HepG2 (cell line): ENCODE measurements around the gene SASS6. TPM values are rescaled to one million over a fixed set of nuclear protein-coding genes. Genes with fewer than 3 reads are reported as not detected.

Experiments used
- ATAC-seq: fragments of 200-7000 bp; cut with Tn5 transposase; 3 replicates; pipeline ENCODE4 v1.9.1; 2020; ENCODE audit warnings: mild to moderate bottlenecking, moderate library complexity
- BruUV-seq: library from RNA; stranded (reverse); fragments of 400-500 nt; replicated peaks from 2 replicates; lab custom pipeline; 2021; lab: Mats Ljungman, UMichigan
- CTCF ChIA-PET: fragments of 300-600 bp; formaldehyde crosslinking; extraction: SDS; loops from one replicate; lab custom pipeline; 2021; ENCODE audit warnings: low total read pairs, inconsistent platforms, low intra/inter-chr PET ratio; lab: Yijun Ruan, JAX
- POLR2A ChIA-PET: fragments of 350-600 bp; sonication (Branson Sonifier 250); formaldehyde crosslinking; loops from one replicate; lab custom pipeline; 2020; ENCODE audit warnings: antibody characterized with exemption, inconsistent platforms; lab: Yijun Ruan, JAX
- DNase-seq: peaks from one replicate; pipeline ENCODE4 v3.0.0-alpha.2; 2015; ENCODE audit warnings: low spot score
- FAIRE-seq: peaks from 3 replicates; lab custom pipeline; 2011; peaks lifted over from hg19 to GRCh38; lab: Jason Lieb, UNC
- H2AFZ ChIP-seq: one replicate; pipeline ENCODE4 v1.6.1; 2011; ENCODE audit warnings: low read length, inconsistent platforms
- H3K27ac ChIP-seq: fragments of 300-600 bp; 3 replicates; pipeline ENCODE4 v1.8.0; 2011; ENCODE audit warnings: mixed run types, mild to moderate bottlenecking, mixed read lengths, low read length, inconsistent platforms; ENCODE audit not compliant: insufficient read depth; ENCODE audit errors: extremely low read length
- H3K27me3 ChIP-seq, 2 experiments: fragments of 200-600 bp in 1 of 2; 2 replicates in 1 of 2; 3 replicates in 1 of 2; pipeline versions ENCODE4 v1.6.0 to v1.8.0; 2011; ENCODE audit warnings: low read length in 2 of 2, mild to moderate bottlenecking in 2 of 2, moderate library complexity in 2 of 2, inconsistent platforms in 1 of 2; ENCODE audit not compliant: insufficient read depth in 2 of 2, control insufficient read depth in 1 of 2
- H3K36me3 ChIP-seq, 2 experiments: fragments of 200-600 bp in 1 of 2; replicated peaks in 1 of 2; 2 replicates in 1 of 2; 3 replicates in 1 of 2; pipeline versions ENCODE4 v1.5.1 to v1.8.0; 2011; ENCODE audit warnings: low read length in 2 of 2, inconsistent platforms in 1 of 2; ENCODE audit not compliant: insufficient read depth in 2 of 2, control insufficient read depth in 1 of 2
- H3K4me1 ChIP-seq: 2 replicates; pipeline ENCODE4 v1.5.1; 2012; ENCODE audit warnings: low read length, inconsistent platforms; ENCODE audit not compliant: insufficient read depth
- H3K4me2 ChIP-seq: 2 replicates; pipeline ENCODE4 v1.6.0; 2011; ENCODE audit warnings: low read depth, low read length, inconsistent platforms
- H3K4me3 ChIP-seq, 3 experiments: fragments of 200-600 bp in 1 of 3; sonication (generic), shearing (Covaris generic) in 1 of 3; replicated peaks in 1 of 3; 2 replicates each; pipeline ENCODE4 v1.5.1; 2011 to 2016; ENCODE audit warnings: low read length in 3 of 3, inconsistent platforms in 2 of 3, low read depth in 2 of 3, mild to moderate bottlenecking in 2 of 3, control low read depth in 1 of 3, mixed read lengths in 1 of 3; ENCODE audit not compliant: insufficient read depth in 1 of 3
- H3K79me2 ChIP-seq: one replicate; pipeline ENCODE4 v1.6.1; 2011; ENCODE audit warnings: low read length, inconsistent platforms; ENCODE audit not compliant: insufficient read depth
- H3K9ac ChIP-seq: 2 replicates; pipeline ENCODE4 v1.6.0; 2011; ENCODE audit warnings: mild to moderate bottlenecking, low read depth, low read length, inconsistent platforms; ENCODE audit not compliant: insufficient read depth
- H3K9me3 ChIP-seq: 2 replicates; pipeline ENCODE4 v1.5.1; 2012; ENCODE audit warnings: mild to moderate bottlenecking, low read length
- H4K20me1 ChIP-seq: 2 replicates; pipeline ENCODE4 v1.6.0; 2011; ENCODE audit warnings: inconsistent platforms, mild to moderate bottlenecking, low read length, moderate library complexity; ENCODE audit not compliant: insufficient read depth
- KLF15 ChIP-seq: sonication (generic); formaldehyde crosslinking; IDR thresholded peaks from 2 replicates; pipeline ENCODE4 v1.8.1; 2023; ENCODE audit warnings: borderline replicate concordance, mild to moderate bottlenecking, inconsistent platforms, missing genetic modification reagents, mixed read lengths
- MAFK ChIP-seq, 2 experiments: IDR thresholded peaks in 1 of 2; conservative IDR thresholded peaks in 1 of 2; 2 replicates each; pipeline ENCODE4 v1.6.1; 2011; ENCODE audit warnings: improper control_type of control experiment in 2 of 2, low read length in 2 of 2
- MIXL1 ChIP-seq: IDR thresholded peaks from 2 replicates; pipeline ENCODE4 v1.6.1; 2016
- NR3C1 ChIP-seq: sonication (generic); formaldehyde crosslinking; IDR thresholded peaks from 2 replicates; pipeline ENCODE4 v1.4.0; 2020; ENCODE audit warnings: missing genetic modification reagents
- ZBTB7A ChIP-seq: sonication (generic); formaldehyde crosslinking; IDR thresholded peaks from 2 replicates; pipeline ENCODE4 v1.8.0; 2022; ENCODE audit warnings: mild to moderate bottlenecking, missing genetic modification reagents
- ZIK1 ChIP-seq: sonication (generic); formaldehyde crosslinking; IDR thresholded peaks from 2 replicates; pipeline ENCODE4 v1.5.0; 2020; ENCODE audit warnings: mild to moderate bottlenecking, low read depth, missing genetic modification reagents, borderline replicate concordance
- ZNF207 ChIP-seq: fragments of 450-650 bp; IDR thresholded peaks from 2 replicates; pipeline ENCODE4 v1.6.1; 2016; ENCODE audit warnings: antibody characterized with exemption, borderline replicate concordance
- ZNF34 ChIP-seq: sonication (generic); formaldehyde crosslinking; IDR thresholded peaks from 2 replicates; pipeline ENCODE4 v1.4.0; 2020; ENCODE audit warnings: mild to moderate bottlenecking, missing genetic modification reagents, borderline replicate concordance
- ZNF530 ChIP-seq: sonication (generic); formaldehyde crosslinking; IDR thresholded peaks from 2 replicates; pipeline ENCODE4 v1.5.0; 2020; ENCODE audit warnings: low read depth, mild to moderate bottlenecking, missing genetic modification reagents
- ZNF766 ChIP-seq: sonication (generic); formaldehyde crosslinking; IDR thresholded peaks from 2 replicates; pipeline ENCODE4 v1.5.0; 2020; ENCODE audit warnings: missing genetic modification reagents, borderline replicate concordance
- ZNF878 ChIP-seq: sonication (generic); formaldehyde crosslinking; IDR thresholded peaks from 2 replicates; pipeline ENCODE4 v1.8.1; 2023; ENCODE audit warnings: mild to moderate bottlenecking, missing genetic modification reagents, moderate library complexity
- WGBS: methylation state at CpG from one replicate; pipeline ENCODE4 v1.1.6; 2017; ENCODE audit warnings: low lambda C conversion rate; 5-methylcytosine and 5-hydroxymethylcytosine counted together
- in situ Hi-C: cut with HindIII; loops from 2 replicates; pipeline ENCODE4 v1.10.0; 2017; ENCODE audit warnings: low pct_unique_long_range_greater_than_20kb; ENCODE audit not compliant: extremely low pct_ligation_motif_present
- intact Hi-C: fragments of 100-400 bp; cut with micrococcal nuclease; formaldehyde crosslinking; loops from one replicate; pipeline ENCODE4 v1.10.0; 2022; ENCODE audit not compliant: unreplicated experiment
- polyA plus RNA-seq, 8 experiments: library from polyadenylated mRNA; depleted of rRNA in 3 of 8; stranded (reverse) in 7 of 8; unstranded in 1 of 8; fragments of >200 nt; fragmentation: Illumina TruSeq in 4 of 8; extraction: Trizol in 4 of 8; gene quantifications; 2 replicates each; pipeline versions ENCODE4 v1.2.1 to v1.2.3, GENCODE V29; 2011 to 2016; ENCODE audit warnings: low read depth in 4 of 8, missing spikeins in 1 of 8, mixed read lengths in 1 of 8; ENCODE audit not compliant: insufficient read depth in 1 of 8
- total RNA-seq, 5 experiments: library from RNA; depleted of rRNA; stranded (reverse); fragments of >200 nt; fragmentation: Illumina TruSeq; extraction: Trizol; gene quantifications; 2 replicates each; pipeline ENCODE4 v1.2.3, GENCODE V29; 2016; ENCODE audit warnings: low read depth in 1 of 5
- TF ChIP-seq, protein P1 (sequence below): sonication (generic); formaldehyde crosslinking; IDR thresholded peaks from 2 replicates; pipeline ENCODE4 v1.4.0; 2020; ENCODE audit warnings: mild to moderate bottlenecking, low read depth, missing genetic modification reagents

The SASS6 gene
- total and polyA plus RNA-seq, 2 of the 13 experiments (the other 11 are each of a cell fraction or from before 2014, with no cell fraction given): 2.3 to 10.7 TPM

DNA sequence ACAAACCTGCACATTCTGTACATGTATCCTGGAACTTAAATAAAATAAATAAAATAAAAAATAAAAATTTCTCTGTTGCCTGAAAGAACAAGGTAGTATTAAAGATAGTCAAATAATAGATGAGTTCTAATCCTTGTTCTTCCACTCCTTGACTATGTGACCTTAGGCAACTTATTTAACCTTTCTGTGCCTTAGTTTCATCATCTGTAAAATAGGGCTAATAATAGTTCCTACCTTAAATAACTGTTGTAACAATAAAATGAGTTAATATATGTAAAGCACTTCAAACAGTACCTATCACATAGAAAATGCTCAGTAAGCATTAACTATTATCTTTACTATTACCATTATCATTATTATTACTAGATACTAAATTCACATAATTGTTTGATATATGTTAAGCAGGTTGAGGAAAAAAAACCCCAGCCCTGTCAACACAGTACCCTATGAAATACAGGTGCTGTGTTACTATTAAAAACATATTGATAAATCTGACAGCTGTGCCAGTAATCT lies 23.1 kb downstream of the SASS6 start:
- ChIA-PET CTCF (no interaction called here), POLR2A (no interaction called here)
- peaks cover 3 to 19% of the 10 kb centered on the region in 2 experiments for H3K36me3 ChIP-seq
- no peak overlapping the region for H3K4me2 ChIP-seq
- H2AFZ ChIP-seq: no peak overlapping the region
- H3K79me2 ChIP-seq: no peaks in the 10 kb centered on the region
- intact Hi-C loops: no loop called here
- H3K9me3 ChIP-seq: no peaks in the 10 kb centered on the region
- H3K9ac ChIP-seq: no peak overlapping the region
- FAIRE-seq (no peak), DNase-seq (no peak), ATAC-seq (no peak)
- no peaks in the 10 kb centered on the region for H4K20me1 ChIP-seq
- in situ Hi-C loops: no loop called here
- no peaks in the 10 kb centered on the region for H3K27me3 ChIP-seq
- BruUV-seq: no TSS peak
- TF ChIP-seq NR3C1 (CRISPR knock-in tag) (no peak), MAFK (conservative IDR thresholded peaks at IDR 0.05 in 1 of 2, IDR thresholded peaks at IDR 0.05 in 1 of 2; ENCODE audit: low read length in 2 of 2) (peak; percentile 20 to 55; a peak in 2 of 4 replicates)
- no peak overlapping the region for H3K4me3 ChIP-seq
- H3K4me1 ChIP-seq: no peaks in the 10 kb centered on the region
- no peak overlapping the region for H3K27ac ChIP-seq

DNA sequence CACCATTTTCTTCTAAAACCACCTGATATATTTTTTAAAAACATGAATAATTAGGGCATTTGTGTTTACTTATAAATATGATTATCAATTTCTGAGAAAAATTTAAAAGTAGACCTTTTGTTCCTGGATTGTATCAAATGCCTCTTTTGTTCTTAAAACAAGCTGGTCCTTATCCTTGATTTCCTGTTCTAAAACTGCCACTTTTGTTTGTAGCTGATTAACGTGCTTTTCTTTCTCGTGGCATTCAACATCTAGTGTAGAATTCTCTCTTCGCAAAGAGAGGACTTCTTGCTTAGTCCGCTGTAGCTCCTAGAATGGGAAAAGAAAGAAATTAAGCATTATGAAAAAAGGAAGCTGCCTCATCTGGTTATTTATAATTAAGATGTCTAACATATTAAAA lies 25.0 kb downstream of the SASS6 start:
- BruUV-seq: no TSS peak
- no peak overlapping the region for H3K4me3 ChIP-seq
- no peak for FAIRE-seq
- no peaks in the 10 kb centered on the region for H4K20me1 ChIP-seq
- no peak for ATAC-seq
- no peak for DNase-seq
- H2AFZ ChIP-seq: no peak overlapping the region
- H3K36me3 ChIP-seq: peaks cover 8 to 34% of the 10 kb centered on the region in 2 experiments
- ChIA-PET POLR2A (no interaction called here), CTCF (no interaction called here)
- in situ Hi-C loops: no loop called here
- no peaks in the 10 kb centered on the region for H3K4me1 ChIP-seq
- H3K9ac ChIP-seq: no peak overlapping the region
- no peaks in the 10 kb centered on the region for H3K27me3 ChIP-seq
- no peak overlapping the region for H3K27ac ChIP-seq
- H3K4me2 ChIP-seq: no peak overlapping the region
- WGBS: 98% methylated on average over 4 of the region's 4 CpGs
- intact Hi-C loops: no loop called here
- no peaks in the 10 kb centered on the region for H3K79me2 ChIP-seq
- TF ChIP-seq ZNF34 (CRISPR knock-in tag): no peak
- no peak for TF ChIP-seq MIXL1 (CRISPR knock-in tag)
- no peak for TF ChIP-seq KLF15
- TF ChIP-seq ZBTB7A (CRISPR knock-in tag): no peak
- no peak for TF ChIP-seq ZNF207
- TF ChIP-seq ZNF530: no peak
- no peak for TF ChIP-seq ZNF766 (CRISPR knock-in tag)
- no peak for TF ChIP-seq ZNF878 (CRISPR knock-in tag)
- no peak for TF ChIP-seq ZIK1
- TF ChIP-seq, protein P1, sequence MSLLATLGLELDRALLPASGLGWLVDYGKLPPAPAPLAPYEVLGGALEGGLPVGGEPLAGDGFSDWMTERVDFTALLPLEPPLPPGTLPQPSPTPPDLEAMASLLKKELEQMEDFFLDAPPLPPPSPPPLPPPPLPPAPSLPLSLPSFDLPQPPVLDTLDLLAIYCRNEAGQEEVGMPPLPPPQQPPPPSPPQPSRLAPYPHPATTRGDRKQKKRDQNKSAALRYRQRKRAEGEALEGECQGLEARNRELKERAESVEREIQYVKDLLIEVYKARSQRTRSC (CRISPR knock-in tag): no peak
- H3K9me3 ChIP-seq: no peaks in the 10 kb centered on the region
